H9 (cell line): Measurements from ENCODE around the gene XRCC3. TPM values are rescaled to one million over a fixed set of nuclear protein-coding genes. Genes with fewer than 3 reads are reported as not detected.

ENCODE experiments used
- DNase-seq: peaks from one replicate; pipeline ENCODE4 v3.0.0-alpha.2; 2017
- H2AFZ ChIP-seq: one replicate; pipeline ENCODE4 v1.6.1; 2013; ENCODE audit warnings: mild to moderate bottlenecking, low read length, control low read depth, moderate library complexity
- H2AK5ac ChIP-seq: 2 replicates; pipeline ENCODE4 v1.6.1; 2013; ENCODE audit warnings: low read length, control low read depth, mixed read lengths; ENCODE audit not compliant: insufficient read length
- H2BK120ac ChIP-seq: one replicate; pipeline ENCODE4 v1.6.1; 2013; ENCODE audit warnings: low read depth, mild to moderate bottlenecking, low read length, control low read depth, inconsistent platforms; ENCODE audit not compliant: poor library complexity, severe bottlenecking
- H2BK12ac ChIP-seq: 2 replicates; pipeline ENCODE4 v1.6.1; 2013; ENCODE audit warnings: low read length, control low read depth, mixed read lengths, low read depth; ENCODE audit not compliant: insufficient read length
- H2BK15ac ChIP-seq: 2 replicates; pipeline ENCODE4 v1.6.1; 2013; ENCODE audit warnings: low read depth, low read length, control low read depth
- H2BK20ac ChIP-seq: one replicate; pipeline ENCODE4 v1.6.1; 2013; ENCODE audit warnings: low read depth, mild to moderate bottlenecking, low read length, control low read depth, inconsistent platforms; ENCODE audit not compliant: poor library complexity, severe bottlenecking
- H2BK5ac ChIP-seq: 2 replicates; pipeline ENCODE4 v1.6.1; 2013; ENCODE audit warnings: low read length, control low read depth, mixed read lengths; ENCODE audit not compliant: insufficient read length
- H3K14ac ChIP-seq: 2 replicates; pipeline ENCODE4 v1.6.1; 2013; ENCODE audit warnings: low read length, control low read depth; ENCODE audit not compliant: insufficient read depth
- H3K18ac ChIP-seq: 2 replicates; pipeline ENCODE4 v1.6.1; 2013; ENCODE audit warnings: low read depth, mild to moderate bottlenecking, mixed read lengths, low read length, control low read depth; ENCODE audit not compliant: insufficient read length
- H3K23ac ChIP-seq: 2 replicates; pipeline ENCODE4 v1.6.1; 2013; ENCODE audit warnings: low read length, control low read depth, mixed read lengths, low read depth; ENCODE audit not compliant: insufficient read length
- H3K23me2 ChIP-seq: 2 replicates; pipeline ENCODE4 v1.6.1; 2013; ENCODE audit warnings: low read depth, mild to moderate bottlenecking, mixed read lengths, low read length, control low read depth; ENCODE audit not compliant: insufficient read length, poor library complexity, severe bottlenecking
- H3K27ac ChIP-seq: 2 replicates; pipeline ENCODE4 v1.5.1; 2013; ENCODE audit warnings: low read length, control low read depth, mixed read lengths, low read depth; ENCODE audit not compliant: insufficient read length
- H3K27me3 ChIP-seq: 2 replicates; pipeline ENCODE4 v1.6.1; 2013; ENCODE audit warnings: low read length, control low read depth, inconsistent platforms; ENCODE audit not compliant: insufficient read depth
- H3K4ac ChIP-seq: 2 replicates; pipeline ENCODE4 v1.6.1; 2013; ENCODE audit warnings: low read depth, mild to moderate bottlenecking, control low read depth, inconsistent platforms, low read length, moderate library complexity
- H3K4me1 ChIP-seq: 2 replicates; pipeline ENCODE4 v1.6.1; 2013; ENCODE audit warnings: low read length, control low read depth, inconsistent platforms; ENCODE audit not compliant: insufficient read depth
- H3K4me2 ChIP-seq: 2 replicates; pipeline ENCODE4 v1.6.1; 2013; ENCODE audit warnings: low read length, control low read depth, mixed read lengths; ENCODE audit not compliant: insufficient read length, insufficient read depth
- H3K56ac ChIP-seq: 2 replicates; pipeline ENCODE4 v1.6.1; 2013; ENCODE audit warnings: low read depth, mild to moderate bottlenecking, mixed read lengths, low read length, control low read depth; ENCODE audit not compliant: insufficient read length
- H3K79me1 ChIP-seq: 2 replicates; pipeline ENCODE4 v1.6.1; 2013; ENCODE audit warnings: low read depth, mild to moderate bottlenecking, moderate library complexity, low read length, control low read depth, inconsistent platforms; ENCODE audit not compliant: insufficient read depth, poor library complexity, severe bottlenecking
- H3K79me2 ChIP-seq: 2 replicates; pipeline ENCODE4 v1.6.1; 2013; ENCODE audit warnings: low read length, control low read depth, inconsistent platforms; ENCODE audit not compliant: insufficient read depth
- H3K9ac ChIP-seq: 2 replicates; pipeline ENCODE4 v1.6.1; 2013; ENCODE audit warnings: low read length, control low read depth, mixed read lengths; ENCODE audit not compliant: insufficient read length; ENCODE audit errors: extremely low read depth
- H3K9me3 ChIP-seq: one replicate; pipeline ENCODE4 v1.6.1; 2013; ENCODE audit warnings: low read depth, low read length, inconsistent platforms; ENCODE audit not compliant: control insufficient read depth
- H3T11ph ChIP-seq: one replicate; pipeline ENCODE4 v1.6.1; 2013; ENCODE audit warnings: mild to moderate bottlenecking, low read length, control low read depth, inconsistent platforms
- H4K20me1 ChIP-seq: one replicate; pipeline ENCODE4 v1.6.1; 2013; ENCODE audit not compliant: control insufficient read depth, insufficient read length, insufficient read depth
- H4K5ac ChIP-seq: 2 replicates; pipeline ENCODE4 v1.6.1; 2013; ENCODE audit warnings: low read depth, mild to moderate bottlenecking, mixed read lengths, low read length, control low read depth; ENCODE audit not compliant: insufficient read length
- H4K8ac ChIP-seq: replicated peaks from 2 replicates; pipeline ENCODE4 v1.6.1; 2013; ENCODE audit warnings: low read length, control low read depth, mixed read lengths, low read depth; ENCODE audit not compliant: insufficient read length
- H4K91ac ChIP-seq: 2 replicates; pipeline ENCODE4 v1.6.1; 2013; ENCODE audit warnings: low read depth, mild to moderate bottlenecking, moderate library complexity, mixed read lengths, low read length, control low read depth; ENCODE audit not compliant: insufficient read length
- H3K27ac Mint-ChIP-seq, 3 experiments: 2 replicates in 2 of 3; 3 replicates in 1 of 3; pipeline ENCODE4 v1.8.0; 2020 to 2021; ENCODE audit warnings: mixed read lengths in 3 of 3, mild to moderate bottlenecking in 1 of 3, moderate library complexity in 1 of 3
- H3K27me3 Mint-ChIP-seq: 2 replicates; pipeline ENCODE4 v1.8.0; 2021; ENCODE audit warnings: low read depth, mild to moderate bottlenecking, moderate library complexity, mixed read lengths
- H3K36me3 Mint-ChIP-seq, 3 experiments: 2 replicates in 2 of 3; 3 replicates in 1 of 3; pipeline ENCODE4 v1.8.0; 2020 to 2021; ENCODE audit warnings: low read depth in 3 of 3, mixed read lengths in 3 of 3; ENCODE audit not compliant: insufficient read depth in 1 of 3
- H3K4me1 Mint-ChIP-seq, 2 experiments: 2 replicates each; pipeline ENCODE4 v1.8.0; 2020; ENCODE audit warnings: mixed read lengths in 2 of 2
- H3K4me3 Mint-ChIP-seq, 2 experiments: 2 replicates in 1 of 2; 3 replicates in 1 of 2; pipeline ENCODE4 v1.8.0; 2020 to 2021; ENCODE audit warnings: mild to moderate bottlenecking in 2 of 2, mixed read lengths in 2 of 2, moderate library complexity in 1 of 2
- H3K9me3 Mint-ChIP-seq, 2 experiments: 2 replicates in 1 of 2; 3 replicates in 1 of 2; pipeline ENCODE4 v1.8.0; 2020; ENCODE audit warnings: mild to moderate bottlenecking in 2 of 2, mixed read lengths in 2 of 2, moderate library complexity in 1 of 2
- WGBS: extraction: QIAGEN DNeasy Blood & Tissue Kit; methylation state at CpG from one replicate; pipeline ENCODE4 v1.1.7; 2013; ENCODE audit warnings: missing lambda C conversion rate, low lambda C conversion rate, mixed read lengths; ENCODE audit not compliant: insufficient read length; ENCODE audit errors: extremely low coverage; 5-methylcytosine and 5-hydroxymethylcytosine counted together
- total RNA-seq: library from RNA; stranded (reverse); gene quantifications from 2 replicates; pipeline ENCODE4 v1.2.1, GENCODE V29; 2021
- TF ChIP-seq, protein P1 (sequence below): fragments of 200-600 bp; sonication (generic); conservative IDR thresholded peaks from 3 replicates; pipeline ENCODE4 v1.8.0; 2021; ENCODE audit warnings: antibody characterized with exemption, mild to moderate bottlenecking

XRCC3 gene
- total RNA-seq, 1 experiment from 2014 or later: 45.3 TPM

DNA sequence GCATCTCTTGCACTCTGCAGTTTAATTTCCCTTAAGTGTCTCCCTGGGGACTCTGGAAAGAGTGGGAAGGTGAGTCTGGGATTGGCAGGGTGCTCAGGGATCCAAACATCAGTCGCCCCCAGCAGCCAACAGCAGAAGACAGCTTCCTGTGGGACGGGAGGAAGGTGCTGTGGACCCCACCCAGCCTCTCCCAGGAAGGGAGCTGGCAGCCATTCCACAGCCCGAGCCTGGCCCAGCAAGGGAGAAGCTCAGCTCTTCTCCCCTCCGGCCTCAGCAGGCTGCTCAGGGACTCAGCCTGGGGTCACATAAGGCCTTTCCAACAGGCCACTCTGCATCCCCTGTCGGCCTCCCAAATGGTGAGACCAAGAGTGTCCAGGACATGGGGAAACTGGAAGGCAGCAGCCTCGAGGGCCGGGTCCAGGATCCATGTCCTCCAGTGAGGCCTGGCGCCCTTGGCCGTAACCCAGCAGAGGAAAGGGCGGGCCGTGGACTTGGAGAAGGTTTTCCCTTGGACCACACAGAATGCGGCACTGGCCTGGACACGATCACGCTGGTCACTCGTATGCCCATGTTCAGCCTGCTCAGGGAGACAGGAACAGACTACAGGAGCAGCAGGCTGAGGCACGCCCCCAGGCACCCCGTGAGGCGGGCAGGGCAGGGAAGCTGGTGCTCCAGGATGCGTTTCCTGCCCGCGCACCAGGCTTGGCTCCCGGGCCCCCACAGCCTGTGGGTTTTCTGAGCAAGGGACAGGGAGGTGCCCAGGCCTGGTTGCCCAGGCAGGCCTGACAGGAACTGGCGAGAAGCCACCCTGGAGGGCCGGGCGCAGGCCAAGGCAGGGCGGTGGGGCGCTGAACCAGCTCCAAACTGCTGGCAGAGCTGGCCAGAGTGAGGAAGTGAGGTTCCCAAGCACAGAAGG lies 3.5 kb downstream of the XRCC3 start:
- Histone ChIP-seq H4K8ac (no peak overlapping the region), H3K4ac (no peak overlapping the region), H3T11ph (no peak overlapping the region), H3K27ac (no peak overlapping the region), H3K23ac (no peak overlapping the region), H4K20me1 (no peaks in the 10 kb centered on the region), H3K4me1 (peaks cover 3% of the 10 kb centered on the region; the same call in 1 of the 2 replicates), H3K56ac (no peak overlapping the region), H3K27me3 (no peaks in the 10 kb centered on the region), H2AK5ac (no peak overlapping the region), H3K4me2 (no peak overlapping the region), H3K23me2 (no peaks in the 10 kb centered on the region), H3K18ac (no peak overlapping the region), H3K9me3 (no peaks in the 10 kb centered on the region), H3K79me1 (no peaks in the 10 kb centered on the region), H2BK12ac (no peak overlapping the region), H2BK5ac (no peak overlapping the region), H4K5ac (no peak overlapping the region), H3K9ac (no peak overlapping the region), H3K79me2 (no peaks in the 10 kb centered on the region; the same call in 1 of the 2 replicates), H2BK120ac (no peak overlapping the region), H2BK20ac (no peak overlapping the region), H4K91ac (no peak overlapping the region), H3K14ac (no peak overlapping the region), H2BK15ac (no peak overlapping the region), H2AFZ (no peak overlapping the region)
- Mint-ChIP-seq H3K4me1 (peaks cover 25 to 27% of the 10 kb centered on the region in 2 experiments), H3K4me3 (no peak overlapping the region; a peak in 1 of 5 replicates), H3K27me3 (no peaks in the 10 kb centered on the region; the same call in 1 of the 2 replicates), H3K9me3 (no peaks in the 10 kb centered on the region; a peak in 2 of 5 replicates), H3K36me3 (peaks cover 24 to 43% (median 26%) of the 10 kb centered on the region in 3 experiments; a peak in 6 of 7 replicates), H3K27ac (peak overlapping the region in 2 of 3 experiments; percentile 35 to 71; a peak in 2 of 7 replicates)
- no peak for DNase-seq
- TF ChIP-seq, protein P1, sequence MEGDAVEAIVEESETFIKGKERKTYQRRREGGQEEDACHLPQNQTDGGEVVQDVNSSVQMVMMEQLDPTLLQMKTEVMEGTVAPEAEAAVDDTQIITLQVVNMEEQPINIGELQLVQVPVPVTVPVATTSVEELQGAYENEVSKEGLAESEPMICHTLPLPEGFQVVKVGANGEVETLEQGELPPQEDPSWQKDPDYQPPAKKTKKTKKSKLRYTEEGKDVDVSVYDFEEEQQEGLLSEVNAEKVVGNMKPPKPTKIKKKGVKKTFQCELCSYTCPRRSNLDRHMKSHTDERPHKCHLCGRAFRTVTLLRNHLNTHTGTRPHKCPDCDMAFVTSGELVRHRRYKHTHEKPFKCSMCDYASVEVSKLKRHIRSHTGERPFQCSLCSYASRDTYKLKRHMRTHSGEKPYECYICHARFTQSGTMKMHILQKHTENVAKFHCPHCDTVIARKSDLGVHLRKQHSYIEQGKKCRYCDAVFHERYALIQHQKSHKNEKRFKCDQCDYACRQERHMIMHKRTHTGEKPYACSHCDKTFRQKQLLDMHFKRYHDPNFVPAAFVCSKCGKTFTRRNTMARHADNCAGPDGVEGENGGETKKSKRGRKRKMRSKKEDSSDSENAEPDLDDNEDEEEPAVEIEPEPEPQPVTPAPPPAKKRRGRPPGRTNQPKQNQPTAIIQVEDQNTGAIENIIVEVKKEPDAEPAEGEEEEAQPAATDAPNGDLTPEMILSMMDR: no peak
- no CpG with 5 or more reads among the region's 27 CpGs for WGBS
